GM23338 (cell line): ENCODE measurements around the gene MALSU1. TPM values are rescaled to one million over a fixed set of nuclear protein-coding genes. Genes with fewer than 3 reads are reported as not detected.

Experiments
- ATAC-seq: fragments of 200-7000 bp; cut with Tn5 transposase; 3 replicates; pipeline ENCODE4 v1.9.1; 2020
- DNase-seq: peaks from one replicate; pipeline ENCODE4 v3.0.0-alpha.2; 2015; ENCODE audit warnings: low spot score
- H2AFZ ChIP-seq: fragments of 200-600 bp; sonication (generic); 2 replicates; pipeline ENCODE4 v1.8.0; 2016; ENCODE audit warnings: antibody characterized with exemption, mild to moderate bottlenecking, moderate library complexity
- H3F3A ChIP-seq: fragments of 200-600 bp; sonication (generic); replicated peaks from 2 replicates; pipeline ENCODE4 v1.8.0; 2017; ENCODE audit warnings: antibody characterized with exemption, mixed run types, low read depth
- H3K27ac ChIP-seq: fragments of 200-600 bp; sonication (generic); 2 replicates; pipeline ENCODE4 v1.6.1; 2016; ENCODE audit warnings: low read depth
- H3K27me3 ChIP-seq: fragments of 200-600 bp; sonication (generic); 2 replicates; pipeline ENCODE4 v1.8.0; 2016; ENCODE audit warnings: mild to moderate bottlenecking, mixed run types, moderate library complexity; ENCODE audit not compliant: insufficient read depth
- H3K36me3 ChIP-seq: fragments of 200-600 bp; sonication (generic); 2 replicates; pipeline ENCODE4 v1.8.0; 2016; ENCODE audit warnings: mild to moderate bottlenecking; ENCODE audit not compliant: insufficient read depth
- H3K4me1 ChIP-seq: fragments of 200-600 bp; sonication (generic); 2 replicates; pipeline ENCODE4 v1.8.0; 2016; ENCODE audit warnings: mild to moderate bottlenecking, moderate library complexity; ENCODE audit not compliant: insufficient read depth
- H3K4me2 ChIP-seq: fragments of 200-600 bp; sonication (generic); 2 replicates; pipeline ENCODE4 v1.7.1; 2017; ENCODE audit warnings: mixed run types
- H3K4me3 ChIP-seq: fragments of 200-600 bp; sonication (generic); 2 replicates; pipeline ENCODE4 v1.6.1; 2016; ENCODE audit warnings: mixed run types
- H3K79me2 ChIP-seq: fragments of 200-600 bp; sonication (generic); replicated peaks from 2 replicates; pipeline ENCODE4 v1.8.0; 2017; ENCODE audit warnings: mild to moderate bottlenecking; ENCODE audit not compliant: insufficient read depth
- H3K9me2 ChIP-seq: fragments of 200-600 bp; sonication (generic); 2 replicates; pipeline ENCODE4 v1.8.0; 2017; ENCODE audit not compliant: insufficient read depth
- H4K20me1 ChIP-seq: fragments of 200-600 bp; sonication (generic); replicated peaks from 2 replicates; pipeline ENCODE4 v1.8.0; 2017; ENCODE audit warnings: mild to moderate bottlenecking; ENCODE audit not compliant: insufficient read depth
- H3K27ac Mint-ChIP-seq: 2 replicates; pipeline ENCODE4 v1.8.0; 2020; ENCODE audit warnings: inconsistent platforms, mild to moderate bottlenecking, moderate library complexity, mixed read lengths
- H3K27me3 Mint-ChIP-seq: 3 replicates; pipeline ENCODE4 v1.8.0; 2022; ENCODE audit warnings: low read depth, mild to moderate bottlenecking, moderate library complexity, mixed read lengths, inconsistent platforms; ENCODE audit not compliant: insufficient read depth, poor library complexity
- H3K36me3 Mint-ChIP-seq: 3 replicates; pipeline ENCODE4 v1.8.0; 2021; ENCODE audit warnings: low read depth, mild to moderate bottlenecking, inconsistent platforms, moderate library complexity, mixed read lengths
- H3K4me1 Mint-ChIP-seq: 3 replicates; pipeline ENCODE4 v1.8.0; 2020; ENCODE audit warnings: mild to moderate bottlenecking, inconsistent platforms, mixed read lengths
- H3K4me3 Mint-ChIP-seq: 3 replicates; pipeline ENCODE4 v1.8.0; 2021; ENCODE audit warnings: moderate library complexity, mild to moderate bottlenecking, inconsistent platforms, mixed read lengths
- H3K9me3 Mint-ChIP-seq: 3 replicates; pipeline ENCODE4 v1.8.0; 2020; ENCODE audit warnings: moderate library complexity, mild to moderate bottlenecking, inconsistent platforms, mixed read lengths
- CREB1 ChIP-seq: fragments of 250-450 bp; sonication (Bioruptor Pico); IDR thresholded peaks from 2 replicates; pipeline ENCODE4 v1.5.0; 2020; ENCODE audit warnings: low read depth, mild to moderate bottlenecking, moderate library complexity
- CTCF ChIP-seq, 2 experiments: fragments of 200-600 bp in 1 of 2; sonication (generic) in 1 of 2; conservative IDR thresholded peaks; 2 replicates each; pipeline versions ENCODE4 v1.5.1 to v1.6.1; 2016 to 2017; ENCODE audit warnings: antibody characterized with exemption in 2 of 2, low read depth in 2 of 2, mild to moderate bottlenecking in 2 of 2, moderate library complexity in 1 of 2
- ETS1 ChIP-seq: IDR thresholded peaks from 2 replicates; pipeline ENCODE4 v1.6.1; 2016; ENCODE audit warnings: antibody characterized with exemption
- EZH2 ChIP-seq: fragments of 200-600 bp; sonication (generic); IDR thresholded peaks from one replicate; pipeline ENCODE4 v1.8.0; 2017; ENCODE audit warnings: antibody characterized with exemption, mild to moderate bottlenecking, low read depth; ENCODE audit not compliant: unreplicated experiment
- EZH2phosphoT487 ChIP-seq: fragments of 200-600 bp; sonication (generic); IDR thresholded peaks from one replicate; pipeline ENCODE4 v1.8.1; 2018; ENCODE audit warnings: antibody characterized with exemption; ENCODE audit not compliant: unreplicated experiment
- JUNB ChIP-seq: IDR thresholded peaks from one replicate; pipeline ENCODE4 v1.6.1; 2016; ENCODE audit warnings: antibody characterized with exemption; ENCODE audit not compliant: unreplicated experiment
- NANOG ChIP-seq: IDR thresholded peaks from 2 replicates; pipeline ENCODE4 v1.6.1; 2016; ENCODE audit warnings: antibody characterized with exemption, borderline replicate concordance
- POLR2AphosphoS5 ChIP-seq: IDR thresholded peaks from 2 replicates; pipeline ENCODE4 v1.6.1; 2016; ENCODE audit warnings: antibody characterized with exemption, low read depth
- REST ChIP-seq: IDR thresholded peaks from one replicate; pipeline ENCODE4 v1.6.1; 2018; ENCODE audit warnings: antibody characterized with exemption; ENCODE audit not compliant: unreplicated experiment
- ZNF114 ChIP-seq: fragments of 250-450 bp; sonication (Bioruptor Pico); IDR thresholded peaks from 2 replicates; pipeline ENCODE4 v1.5.0; 2020; ENCODE audit warnings: mild to moderate bottlenecking, moderate library complexity
- ZNF331 ChIP-seq: fragments of 250-450 bp; sonication (Bioruptor Pico); IDR thresholded peaks from 2 replicates; pipeline ENCODE4 v1.5.0; 2020; ENCODE audit warnings: low read depth, mild to moderate bottlenecking, moderate library complexity
- polyA plus RNA-seq: library from polyadenylated mRNA; unstranded; fragments of >200 nt; fragmentation: Nextera tagmentation; extraction: Ambion mirVana; gene quantifications from 2 replicates; pipeline ENCODE4 v1.2.1, GENCODE V29; 2016
- total RNA-seq: library from RNA; depleted of rRNA; stranded (reverse); fragments of >200 nt; shearing (Covaris generic); gene quantifications from 2 replicates; pipeline ENCODE4 v1.2.3, GENCODE V29; 2014

Gene MALSU1
- total and polyA plus RNA-seq, 2 experiments from 2014 or later: 96.8 to 209 TPM

GRCh38 chr7:23276376-23276775 is 22.8 kb upstream of the MALSU1 start:
- H2AFZ ChIP-seq: no peak overlapping the region
- H3K36me3 ChIP-seq: no peaks in the 10 kb centered on the region
- TF ChIP-seq REST (no peak), EZH2 (no peak), ETS1 (no peak), EZH2phosphoT487 (no peak), CTCF (conservative IDR thresholded peaks at IDR 0.05; ENCODE audit: low read depth in 2 of 2) (peak; percentile 56 to 62)
- H3K4me2 ChIP-seq: no peak overlapping the region
- H3K27me3 ChIP-seq: no peaks in the 10 kb centered on the region
- DNase-seq (peak; percentile 81), ATAC-seq (peak; percentile 39)
- no peak overlapping the region for H3K4me3 ChIP-seq
- H3K27me3 Mint-ChIP-seq: peaks cover 2% of the 10 kb centered on the region
- no peaks in the 10 kb centered on the region for H3K36me3 Mint-ChIP-seq
- no peak overlapping the region for H3K4me3 Mint-ChIP-seq
- no peaks in the 10 kb centered on the region for H4K20me1 ChIP-seq
- no peaks in the 10 kb centered on the region for H3K9me2 ChIP-seq
- peaks cover 4% of the 10 kb centered on the region for H3K4me1 Mint-ChIP-seq
- no peak overlapping the region for H3K27ac ChIP-seq
- no peaks in the 10 kb centered on the region for H3K79me2 ChIP-seq
- H3K9me3 Mint-ChIP-seq: no peaks in the 10 kb centered on the region
- H3F3A ChIP-seq: 0 out of 2 replicates have a peak, but pooled peaks cover 6% of the 10 kb centered on the region
- no peak overlapping the region for H3K27ac Mint-ChIP-seq
- no peaks in the 10 kb centered on the region for H3K4me1 ChIP-seq

GRCh38 chr7:23276947-23277346 is 22.2 kb upstream of the MALSU1 start:
- Mint-ChIP-seq H3K4me3 (no peak overlapping the region; the same call in 2 of the 3 replicates), H3K4me1 (peaks cover 4% of the 10 kb centered on the region), H3K27ac (no peak overlapping the region), H3K27me3 (peaks cover 2% of the 10 kb centered on the region), H3K36me3 (no peaks in the 10 kb centered on the region), H3K9me3 (no peaks in the 10 kb centered on the region)
- no peaks in the 10 kb centered on the region for H3K4me1 ChIP-seq
- ATAC-seq (no peak), DNase-seq (no peak)
- H3K27ac ChIP-seq: no peak overlapping the region
- no peaks in the 10 kb centered on the region for H3K36me3 ChIP-seq
- no peak overlapping the region for H3K4me3 ChIP-seq
- 0 out of 2 replicates have a peak, but pooled peaks cover 6% of the 10 kb centered on the region for H3F3A ChIP-seq
- H2AFZ ChIP-seq: no peak overlapping the region
- H3K27me3 ChIP-seq: no peaks in the 10 kb centered on the region
- H3K79me2 ChIP-seq: no peaks in the 10 kb centered on the region
- H4K20me1 ChIP-seq: no peaks in the 10 kb centered on the region
- no peak overlapping the region for H3K4me2 ChIP-seq
- no peaks in the 10 kb centered on the region for H3K9me2 ChIP-seq
- no peak for TF ChIP-seq CTCF (conservative IDR thresholded peaks at IDR 0.05; ENCODE audit: low read depth in 2 of 2)
- TF ChIP-seq ZNF114 (CRISPR knock-in tag): no peak
- TF ChIP-seq CREB1: no peak
- no peak for TF ChIP-seq NANOG
- no peak for TF ChIP-seq POLR2AphosphoS5
- TF ChIP-seq ZNF331 (CRISPR knock-in tag): no peak
- no peak for TF ChIP-seq JUNB
- TF ChIP-seq ETS1: no peak
